Keratinocyte (primary cell): ENCODE results near the gene GIT1. TPM values are rescaled to one million over a fixed set of nuclear protein-coding genes. Genes with fewer than 3 reads are reported as not detected.

ENCODE experiments used
- DNase-seq: peaks from one replicate; pipeline ENCODE4 v3.0.0-alpha.2; 2011; ENCODE audit warnings: low read depth, missing footprints, low spot score
- FAIRE-seq: peaks from 2 replicates; lab custom pipeline; 2011; peaks lifted over from hg19 to GRCh38; lab: Jason Lieb, UNC
- H2AFZ ChIP-seq: 2 replicates; pipeline ENCODE4 v1.6.0; 2012; ENCODE audit warnings: low read length, control low read depth, inconsistent platforms; ENCODE audit not compliant: control insufficient read depth
- H3K27ac ChIP-seq: 2 replicates; pipeline ENCODE4 v1.5.1; 2011; ENCODE audit warnings: low read length; ENCODE audit not compliant: control insufficient read depth, insufficient read depth
- H3K27me3 ChIP-seq: 3 replicates; pipeline ENCODE4 v1.6.0; 2011; ENCODE audit warnings: low read length; ENCODE audit not compliant: control insufficient read depth, insufficient read depth; ENCODE audit errors: extremely low read depth
- H3K36me3 ChIP-seq, 2 experiments: 2 replicates in 1 of 2; 3 replicates in 1 of 2; pipeline ENCODE4 v1.5.1; 2011; ENCODE audit warnings: low read length in 2 of 2, mild to moderate bottlenecking in 1 of 2; ENCODE audit not compliant: control insufficient read depth in 2 of 2, insufficient read depth in 2 of 2; ENCODE audit errors: extremely low read depth in 1 of 2
- H3K4me1 ChIP-seq: 3 replicates; pipeline ENCODE4 v1.5.1; 2011; ENCODE audit warnings: low read length; ENCODE audit not compliant: control insufficient read depth, insufficient read depth; ENCODE audit errors: extremely low read depth
- H3K4me2 ChIP-seq: 3 replicates; pipeline ENCODE4 v1.6.0; 2011; ENCODE audit warnings: low read depth, low read length; ENCODE audit not compliant: control insufficient read depth, insufficient read depth; ENCODE audit errors: extremely low read depth
- H3K4me3 ChIP-seq, 3 experiments: fragments of 200-600 bp in 1 of 3; sonication (generic) in 1 of 3; 2 replicates in 2 of 3; 3 replicates in 1 of 3; pipeline ENCODE4 v1.5.1; 2011 to 2016; ENCODE audit warnings: low read length in 3 of 3, mild to moderate bottlenecking in 3 of 3, control low read depth in 2 of 3, inconsistent platforms in 1 of 3, low read depth in 1 of 3, mixed read lengths in 1 of 3, mixed run types in 1 of 3, moderate library complexity in 1 of 3; ENCODE audit not compliant: control insufficient read depth in 2 of 3, insufficient read depth in 2 of 3; ENCODE audit errors: extremely low read depth in 1 of 3
- H3K79me2 ChIP-seq: 2 replicates; pipeline ENCODE4 v1.6.0; 2012; ENCODE audit warnings: low read length; ENCODE audit not compliant: control insufficient read depth, insufficient read depth
- H3K9ac ChIP-seq: 3 replicates; pipeline ENCODE4 v1.6.0; 2011; ENCODE audit warnings: low read length; ENCODE audit not compliant: control insufficient read depth, insufficient read depth; ENCODE audit errors: extremely low read depth
- H3K9me1 ChIP-seq: 3 replicates; pipeline ENCODE4 v1.6.0; 2011; ENCODE audit warnings: low read length; ENCODE audit not compliant: control insufficient read depth, insufficient read depth; ENCODE audit errors: extremely low read depth
- H3K9me3 ChIP-seq: 2 replicates; pipeline ENCODE4 v1.5.1; 2012; ENCODE audit warnings: low read depth, low read length; ENCODE audit not compliant: control insufficient read depth
- H4K20me1 ChIP-seq: 3 replicates; pipeline ENCODE4 v1.6.0; 2011; ENCODE audit warnings: low read length; ENCODE audit not compliant: control insufficient read depth, insufficient read depth; ENCODE audit errors: extremely low read depth
- EZH2 ChIP-seq: IDR thresholded peaks from one replicate; pipeline ENCODE4 v1.6.1; 2012; ENCODE audit warnings: inconsistent platforms, mild to moderate bottlenecking, low read length, moderate library complexity
- dilution Hi-C: fragments of 300-500 bp; cut with MboI; formaldehyde crosslinking; loops from one replicate; pipeline ENCODE4 v1.7.0; 2020; ENCODE audit warnings: low sequenced_read_pairs; ENCODE audit not compliant: extremely low pct_ligation_motif_present
- polyA plus RNA-seq, 5 experiments: library from polyadenylated mRNA; depleted of rRNA in 3 of 5; stranded (reverse) in 3 of 5; stranded (forward) in 1 of 5; unstranded in 1 of 5; fragments of >200 nt; gene quantifications; 1 replicate in 1 of 5; 2 replicates in 3 of 5; 3 replicates in 1 of 5; pipeline versions ENCODE4 v1.2.1 to v1.2.3, GENCODE V29; 2011 to 2012; ENCODE audit warnings: missing spikeins in 2 of 5, low read depth in 1 of 5, low replicate concordance in 1 of 5
- TF ChIP-seq, protein P1 (sequence below), 3 experiments: IDR thresholded peaks in 1 of 3; conservative IDR thresholded peaks in 1 of 3; optimal IDR thresholded peaks in 1 of 3; 2 replicates in 2 of 3; 3 replicates in 1 of 3; pipeline versions ENCODE3 to v1.5.1; 2011; ENCODE audit warnings: low read length in 3 of 3, mild to moderate bottlenecking in 3 of 3, moderate library complexity in 2 of 3, control low read depth in 1 of 3, inconsistent platforms in 1 of 3; ENCODE audit not compliant: insufficient read depth in 2 of 3; ENCODE audit errors: extremely low read depth in 1 of 3

The GIT1 gene
- polyA plus RNA-seq, 1 donor (not counting 4 experiments of a cell fraction or from before 2014, with no cell fraction given), result 42.7 TPM

DNA sequence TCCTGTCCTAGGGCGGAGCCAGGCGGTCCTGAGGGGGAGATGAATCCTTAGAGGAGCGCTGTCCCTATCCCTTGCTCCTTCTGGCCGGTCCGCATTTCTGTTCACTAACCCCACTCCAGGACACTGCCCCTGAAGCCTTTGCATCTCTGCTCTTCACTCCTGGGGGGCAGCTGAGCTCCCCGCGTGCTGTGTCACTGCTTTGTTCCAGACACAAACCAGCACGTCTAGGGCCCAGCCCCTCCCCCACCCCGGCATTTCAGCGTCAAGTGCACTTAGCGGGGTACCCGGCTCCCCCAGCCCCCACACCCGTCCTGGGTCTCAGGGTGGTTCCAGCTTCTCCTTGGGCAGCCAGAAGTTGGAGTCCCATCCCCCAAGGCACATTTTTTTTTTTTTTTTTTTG, 24.4 kb upstream of the GIT1 start:
- H2AFZ ChIP-seq, result no peak overlapping the region
- H3K9me1 ChIP-seq, result no peaks in the 10 kb centered on the region
- H3K9ac ChIP-seq, result peak overlapping the region; percentile 40
- H3K79me2 ChIP-seq, result peaks cover under 1% of the 10 kb centered on the region
- DNase-seq (no peak), FAIRE-seq (no peak)
- H4K20me1 ChIP-seq, result no peaks in the 10 kb centered on the region
- TF ChIP-seq, protein P1, sequence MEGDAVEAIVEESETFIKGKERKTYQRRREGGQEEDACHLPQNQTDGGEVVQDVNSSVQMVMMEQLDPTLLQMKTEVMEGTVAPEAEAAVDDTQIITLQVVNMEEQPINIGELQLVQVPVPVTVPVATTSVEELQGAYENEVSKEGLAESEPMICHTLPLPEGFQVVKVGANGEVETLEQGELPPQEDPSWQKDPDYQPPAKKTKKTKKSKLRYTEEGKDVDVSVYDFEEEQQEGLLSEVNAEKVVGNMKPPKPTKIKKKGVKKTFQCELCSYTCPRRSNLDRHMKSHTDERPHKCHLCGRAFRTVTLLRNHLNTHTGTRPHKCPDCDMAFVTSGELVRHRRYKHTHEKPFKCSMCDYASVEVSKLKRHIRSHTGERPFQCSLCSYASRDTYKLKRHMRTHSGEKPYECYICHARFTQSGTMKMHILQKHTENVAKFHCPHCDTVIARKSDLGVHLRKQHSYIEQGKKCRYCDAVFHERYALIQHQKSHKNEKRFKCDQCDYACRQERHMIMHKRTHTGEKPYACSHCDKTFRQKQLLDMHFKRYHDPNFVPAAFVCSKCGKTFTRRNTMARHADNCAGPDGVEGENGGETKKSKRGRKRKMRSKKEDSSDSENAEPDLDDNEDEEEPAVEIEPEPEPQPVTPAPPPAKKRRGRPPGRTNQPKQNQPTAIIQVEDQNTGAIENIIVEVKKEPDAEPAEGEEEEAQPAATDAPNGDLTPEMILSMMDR (optimal IDR thresholded peaks at IDR 0.05 in 1 of 3, IDR thresholded peaks at IDR 0.05 in 1 of 3, conservative IDR thresholded peaks at IDR 0.05 in 1 of 3; ENCODE audit: extremely low read depth in 1 of 3, insufficient read depth in 2 of 3, low read length in 3 of 3), result no peak
- TF ChIP-seq EZH2, result no peak
- dilution Hi-C loops, result no loop called here
- H3K4me2 ChIP-seq, result peak overlapping the region; percentile 65
- peaks cover 0 to 3% of the 10 kb centered on the region in 2 experiments for H3K36me3 ChIP-seq
- H3K9me3 ChIP-seq, result no peaks in the 10 kb centered on the region
- H3K27me3 ChIP-seq, result no peaks in the 10 kb centered on the region
- no peak overlapping the region for H3K27ac ChIP-seq
- peak overlapping the region in 1 of 3 experiments; percentile 52 for H3K4me3 ChIP-seq
- H3K4me1 ChIP-seq, result peaks cover 40% of the 10 kb centered on the region

DNA sequence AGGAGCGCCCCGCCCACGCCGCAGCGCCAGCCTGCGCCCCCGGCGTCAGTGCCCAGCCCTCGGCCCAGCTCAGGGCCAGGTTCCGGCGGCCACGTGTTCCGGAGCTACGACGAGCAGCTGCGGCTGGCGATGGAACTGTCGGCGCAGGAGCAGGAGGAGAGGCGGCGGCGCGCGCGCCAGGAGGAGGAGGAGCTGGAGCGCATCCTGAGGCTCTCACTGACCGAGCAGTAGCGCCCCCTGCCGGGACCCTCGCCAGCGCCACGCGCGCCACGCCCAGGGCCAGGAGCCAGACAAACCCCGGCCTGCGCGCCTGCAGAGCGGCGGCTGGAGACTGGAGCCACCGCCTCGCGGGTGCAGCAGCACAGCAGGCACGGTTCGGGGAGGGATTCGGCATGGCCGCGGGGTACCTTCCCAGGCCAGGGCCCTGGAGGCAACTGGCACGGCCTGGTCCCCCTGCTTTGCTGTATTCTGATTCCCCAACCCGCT, 23.9 kb upstream of the GIT1 start:
- H3K27ac ChIP-seq, result no peak overlapping the region
- peak overlapping the region; percentile 65 for H3K4me2 ChIP-seq

More for the DNA sequence above, 23.9 kb upstream of the GIT1 start:
- peaks cover 40% of the 10 kb centered on the region for H3K4me1 ChIP-seq
- DNase-seq, result no peak
- H2AFZ ChIP-seq, result no peak overlapping the region
- peak overlapping the region; percentile 40 for H3K9ac ChIP-seq
- no peaks in the 10 kb centered on the region for H3K27me3 ChIP-seq
- no peaks in the 10 kb centered on the region for H3K79me2 ChIP-seq
- no peaks in the 10 kb centered on the region for H4K20me1 ChIP-seq
- FAIRE-seq, result no peak
- dilution Hi-C loops, result no loop called here
- TF ChIP-seq EZH2, result no peak
- TF ChIP-seq, protein P1 (optimal IDR thresholded peaks at IDR 0.05 in 1 of 3, IDR thresholded peaks at IDR 0.05 in 1 of 3, conservative IDR thresholded peaks at IDR 0.05 in 1 of 3; ENCODE audit: extremely low read depth in 1 of 3, insufficient read depth in 2 of 3, low read length in 3 of 3), result peak; percentile 53 to 83 (median 79)
- H3K9me3 ChIP-seq, result no peaks in the 10 kb centered on the region
- H3K9me1 ChIP-seq, result no peaks in the 10 kb centered on the region
- H3K36me3 ChIP-seq, result no peaks in the 10 kb centered on the region
- H3K4me3 ChIP-seq, result peak overlapping the region in 1 of 3 experiments; percentile 52
